ENCODE results near the gene AOAH.

AOAH gene

GRCh38 chr7:36522453-36523007, 201.8 kb downstream of the AOAH start:
- no peaks in the 10 kb centered on the region for H3K27me3 ChIP-seq (ENCODE audit: insufficient read depth, low read depth, severe bottlenecking)
- no peaks in the 10 kb centered on the region for H3K9me3 ChIP-seq (ENCODE audit: severe bottlenecking)
- DNase-seq, result no peak
- TF ChIP-seq CTCF (IDR thresholded peaks at IDR 0.05; ENCODE audit: low read depth, low read length), result no peak
- no peak overlapping the region for H3K4me3 ChIP-seq (ENCODE audit: low read depth, low read length)
- no peak overlapping the region for H3K27ac ChIP-seq
- H3K36me3 ChIP-seq, result no peaks in the 10 kb centered on the region

DNA sequence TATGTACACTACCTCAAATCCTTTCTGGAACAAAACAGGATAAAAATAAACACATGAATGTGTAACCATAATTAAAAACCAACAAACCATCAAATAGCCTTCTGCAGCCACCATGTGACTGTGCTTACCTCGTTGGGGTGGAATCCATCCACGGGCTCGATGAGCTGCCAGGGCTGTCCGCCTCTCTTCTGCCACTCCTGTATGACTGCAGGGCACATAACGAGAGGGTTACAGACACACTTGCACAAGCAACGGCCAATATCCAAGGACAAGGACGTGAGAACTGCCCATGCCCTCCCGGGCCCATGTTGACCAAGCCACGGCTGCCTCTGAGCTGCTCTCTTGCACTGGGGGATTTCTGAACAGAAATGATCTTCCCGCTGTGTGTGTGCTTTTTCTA, 202.4 kb downstream of the AOAH start:
- H3K27ac ChIP-seq, result no peak overlapping the region
- H3K4me3 ChIP-seq (ENCODE audit: low read depth, low read length), result no peak overlapping the region
- no peak for TF ChIP-seq CTCF (IDR thresholded peaks at IDR 0.05; ENCODE audit: low read depth, low read length)
- H3K27me3 ChIP-seq (ENCODE audit: insufficient read depth, low read depth, severe bottlenecking), result no peaks in the 10 kb centered on the region
- H3K9me3 ChIP-seq (ENCODE audit: severe bottlenecking), result no peaks in the 10 kb centered on the region
- no peaks in the 10 kb centered on the region for H3K36me3 ChIP-seq
- DNase-seq, result no peak

DNA sequence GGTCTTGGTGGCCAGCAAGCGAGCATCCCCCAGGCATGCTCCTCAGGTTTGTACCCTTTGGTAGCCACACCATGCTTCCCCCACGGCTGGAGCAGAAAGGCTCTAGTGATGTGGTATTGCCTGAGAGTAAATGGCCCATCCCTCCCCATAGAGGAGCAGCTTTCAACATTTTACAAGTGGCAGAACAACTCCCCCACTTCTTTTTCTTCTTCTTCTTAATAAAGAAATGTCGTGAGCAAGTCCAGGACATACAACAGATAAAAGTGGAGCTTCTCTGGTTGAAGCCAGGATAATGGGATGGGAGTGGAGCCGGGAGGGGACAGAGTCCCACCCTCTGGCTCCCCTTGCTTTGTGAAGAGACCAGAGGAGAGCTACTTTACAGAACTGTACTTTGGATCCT, 203.2 kb downstream of the AOAH start:
- TF ChIP-seq CTCF (IDR thresholded peaks at IDR 0.05; ENCODE audit: low read depth, low read length), result no peak
- H3K4me3 ChIP-seq (ENCODE audit: low read depth, low read length), result no peak overlapping the region
- DNase-seq, result no peak
- no peak overlapping the region for H3K27ac ChIP-seq
- H3K36me3 ChIP-seq, result no peaks in the 10 kb centered on the region
- no peaks in the 10 kb centered on the region for H3K27me3 ChIP-seq (ENCODE audit: insufficient read depth, low read depth, severe bottlenecking)
- H3K9me3 ChIP-seq (ENCODE audit: severe bottlenecking), result no peaks in the 10 kb centered on the region

DNA sequence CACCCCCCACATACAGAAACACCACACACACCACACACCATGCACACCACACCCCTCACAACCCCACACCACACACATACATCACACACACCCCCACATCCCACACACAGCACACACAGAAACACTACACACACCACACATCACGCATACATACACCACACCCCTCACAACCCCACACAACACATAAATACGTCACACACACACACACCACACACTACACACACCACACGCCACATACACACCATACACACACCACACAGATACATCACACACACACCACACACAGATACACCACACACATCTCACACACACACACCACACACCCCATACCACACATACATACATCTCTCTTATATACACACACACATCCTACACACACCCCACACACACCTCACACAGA, 208.4 kb downstream of the AOAH start:
- no peak for TF ChIP-seq CTCF (IDR thresholded peaks at IDR 0.05; ENCODE audit: low read depth, low read length)
- Histone ChIP-seq H3K36me3 (no peaks in the 10 kb centered on the region), H3K4me3 (ENCODE audit: low read depth, low read length) (no peak overlapping the region), H3K9me3 (ENCODE audit: severe bottlenecking) (no peaks in the 10 kb centered on the region), H3K27ac (no peak overlapping the region), H3K27me3 (ENCODE audit: insufficient read depth, low read depth, severe bottlenecking) (no peaks in the 10 kb centered on the region)
- no peak for DNase-seq

- no peak for DNase-seq
- Histone ChIP-seq H3K27ac (no peak overlapping the region), H3K9me3 (ENCODE audit: severe bottlenecking) (no peaks in the 10 kb centered on the region), H3K27me3 (ENCODE audit: insufficient read depth, low read depth, severe bottlenecking) (no peaks in the 10 kb centered on the region), H3K36me3 (no peaks in the 10 kb centered on the region), H3K4me3 (ENCODE audit: low read depth, low read length) (no peak overlapping the region)
- TF ChIP-seq CTCF (IDR thresholded peaks at IDR 0.05; ENCODE audit: low read depth, low read length), result no peak
Observed at GRCh38 chr7:36514289-36515243, 209.7 kb downstream of the AOAH start.

Data from WERI-Rb-1 (cell line).